GM23338 (cell line): ENCODE results near the gene SUV39H1.

Source experiments
- CREB1 ChIP-seq: fragments of 250-450 bp; sonication (Bioruptor Pico); IDR thresholded peaks from 2 replicates; pipeline ENCODE4 v1.5.0; 2020; ENCODE audit warnings: low read depth, mild to moderate bottlenecking, moderate library complexity
- EZH2 ChIP-seq: fragments of 200-600 bp; sonication (generic); IDR thresholded peaks from one replicate; pipeline ENCODE4 v1.8.0; 2017; ENCODE audit warnings: antibody characterized with exemption, mild to moderate bottlenecking, low read depth; ENCODE audit not compliant: unreplicated experiment
- EZH2phosphoT487 ChIP-seq: fragments of 200-600 bp; sonication (generic); IDR thresholded peaks from one replicate; pipeline ENCODE4 v1.8.1; 2018; ENCODE audit warnings: antibody characterized with exemption; ENCODE audit not compliant: unreplicated experiment
- JUNB ChIP-seq: IDR thresholded peaks from one replicate; pipeline ENCODE4 v1.6.1; 2016; ENCODE audit warnings: antibody characterized with exemption; ENCODE audit not compliant: unreplicated experiment
- POLR2AphosphoS5 ChIP-seq: IDR thresholded peaks from 2 replicates; pipeline ENCODE4 v1.6.1; 2016; ENCODE audit warnings: antibody characterized with exemption, low read depth
- ZNF114 ChIP-seq: fragments of 250-450 bp; sonication (Bioruptor Pico); IDR thresholded peaks from 2 replicates; pipeline ENCODE4 v1.5.0; 2020; ENCODE audit warnings: mild to moderate bottlenecking, moderate library complexity
- ZNF331 ChIP-seq: fragments of 250-450 bp; sonication (Bioruptor Pico); IDR thresholded peaks from 2 replicates; pipeline ENCODE4 v1.5.0; 2020; ENCODE audit warnings: low read depth, mild to moderate bottlenecking, moderate library complexity
- TF ChIP-seq, protein P1 (sequence below): IDR thresholded peaks from one replicate; pipeline ENCODE4 v1.6.1; 2018; ENCODE audit warnings: antibody characterized with exemption; ENCODE audit not compliant: unreplicated experiment
- TF ChIP-seq, protein P2 (sequence below), 2 experiments: fragments of 200-600 bp in 1 of 2; sonication (generic) in 1 of 2; conservative IDR thresholded peaks; 2 replicates each; pipeline versions ENCODE4 v1.5.1 to v1.6.1; 2016 to 2017; ENCODE audit warnings: antibody characterized with exemption in 2 of 2, low read depth in 2 of 2, mild to moderate bottlenecking in 2 of 2, moderate library complexity in 1 of 2
- TF ChIP-seq, protein P3 (sequence below): fragments of 250-450 bp; sonication (Bioruptor Pico); IDR thresholded peaks from 2 replicates; pipeline ENCODE4 v1.5.0; 2020; ENCODE audit warnings: mild to moderate bottlenecking, moderate library complexity

DNA sequence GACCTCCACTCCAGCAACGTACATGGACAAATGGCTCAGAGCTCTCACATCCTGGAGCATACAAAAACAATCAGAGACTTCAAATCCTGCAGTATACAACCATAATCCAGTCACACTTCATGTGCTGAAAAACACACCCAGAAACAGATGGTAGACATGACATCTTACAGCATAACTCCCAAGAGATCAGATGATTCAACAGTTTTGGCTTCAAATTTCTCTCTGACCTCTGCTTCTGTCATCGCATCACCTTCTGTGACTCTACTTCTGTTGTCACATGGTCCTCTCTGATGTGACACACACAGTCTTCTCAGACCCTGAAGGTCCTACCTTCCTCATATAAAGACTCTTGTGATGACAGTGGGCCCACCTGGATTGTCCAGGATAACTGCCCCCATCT, 18.5 kb downstream of the SUV39H1 start:
- TF ChIP-seq EZH2phosphoT487: no peak
- TF ChIP-seq, protein P1, sequence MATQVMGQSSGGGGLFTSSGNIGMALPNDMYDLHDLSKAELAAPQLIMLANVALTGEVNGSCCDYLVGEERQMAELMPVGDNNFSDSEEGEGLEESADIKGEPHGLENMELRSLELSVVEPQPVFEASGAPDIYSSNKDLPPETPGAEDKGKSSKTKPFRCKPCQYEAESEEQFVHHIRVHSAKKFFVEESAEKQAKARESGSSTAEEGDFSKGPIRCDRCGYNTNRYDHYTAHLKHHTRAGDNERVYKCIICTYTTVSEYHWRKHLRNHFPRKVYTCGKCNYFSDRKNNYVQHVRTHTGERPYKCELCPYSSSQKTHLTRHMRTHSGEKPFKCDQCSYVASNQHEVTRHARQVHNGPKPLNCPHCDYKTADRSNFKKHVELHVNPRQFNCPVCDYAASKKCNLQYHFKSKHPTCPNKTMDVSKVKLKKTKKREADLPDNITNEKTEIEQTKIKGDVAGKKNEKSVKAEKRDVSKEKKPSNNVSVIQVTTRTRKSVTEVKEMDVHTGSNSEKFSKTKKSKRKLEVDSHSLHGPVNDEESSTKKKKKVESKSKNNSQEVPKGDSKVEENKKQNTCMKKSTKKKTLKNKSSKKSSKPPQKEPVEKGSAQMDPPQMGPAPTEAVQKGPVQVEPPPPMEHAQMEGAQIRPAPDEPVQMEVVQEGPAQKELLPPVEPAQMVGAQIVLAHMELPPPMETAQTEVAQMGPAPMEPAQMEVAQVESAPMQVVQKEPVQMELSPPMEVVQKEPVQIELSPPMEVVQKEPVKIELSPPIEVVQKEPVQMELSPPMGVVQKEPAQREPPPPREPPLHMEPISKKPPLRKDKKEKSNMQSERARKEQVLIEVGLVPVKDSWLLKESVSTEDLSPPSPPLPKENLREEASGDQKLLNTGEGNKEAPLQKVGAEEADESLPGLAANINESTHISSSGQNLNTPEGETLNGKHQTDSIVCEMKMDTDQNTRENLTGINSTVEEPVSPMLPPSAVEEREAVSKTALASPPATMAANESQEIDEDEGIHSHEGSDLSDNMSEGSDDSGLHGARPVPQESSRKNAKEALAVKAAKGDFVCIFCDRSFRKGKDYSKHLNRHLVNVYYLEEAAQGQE: no peak
- no peak for TF ChIP-seq POLR2AphosphoS5
- no peak for TF ChIP-seq EZH2
- TF ChIP-seq, protein P2, sequence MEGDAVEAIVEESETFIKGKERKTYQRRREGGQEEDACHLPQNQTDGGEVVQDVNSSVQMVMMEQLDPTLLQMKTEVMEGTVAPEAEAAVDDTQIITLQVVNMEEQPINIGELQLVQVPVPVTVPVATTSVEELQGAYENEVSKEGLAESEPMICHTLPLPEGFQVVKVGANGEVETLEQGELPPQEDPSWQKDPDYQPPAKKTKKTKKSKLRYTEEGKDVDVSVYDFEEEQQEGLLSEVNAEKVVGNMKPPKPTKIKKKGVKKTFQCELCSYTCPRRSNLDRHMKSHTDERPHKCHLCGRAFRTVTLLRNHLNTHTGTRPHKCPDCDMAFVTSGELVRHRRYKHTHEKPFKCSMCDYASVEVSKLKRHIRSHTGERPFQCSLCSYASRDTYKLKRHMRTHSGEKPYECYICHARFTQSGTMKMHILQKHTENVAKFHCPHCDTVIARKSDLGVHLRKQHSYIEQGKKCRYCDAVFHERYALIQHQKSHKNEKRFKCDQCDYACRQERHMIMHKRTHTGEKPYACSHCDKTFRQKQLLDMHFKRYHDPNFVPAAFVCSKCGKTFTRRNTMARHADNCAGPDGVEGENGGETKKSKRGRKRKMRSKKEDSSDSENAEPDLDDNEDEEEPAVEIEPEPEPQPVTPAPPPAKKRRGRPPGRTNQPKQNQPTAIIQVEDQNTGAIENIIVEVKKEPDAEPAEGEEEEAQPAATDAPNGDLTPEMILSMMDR (conservative IDR thresholded peaks at IDR 0.05; ENCODE audit: low read depth in 2 of 2): no peak
- TF ChIP-seq ZNF114 (CRISPR knock-in tag): no peak
- no peak for TF ChIP-seq CREB1 (CRISPR knock-in tag)
- TF ChIP-seq JUNB: no peak
- TF ChIP-seq, protein P3, sequence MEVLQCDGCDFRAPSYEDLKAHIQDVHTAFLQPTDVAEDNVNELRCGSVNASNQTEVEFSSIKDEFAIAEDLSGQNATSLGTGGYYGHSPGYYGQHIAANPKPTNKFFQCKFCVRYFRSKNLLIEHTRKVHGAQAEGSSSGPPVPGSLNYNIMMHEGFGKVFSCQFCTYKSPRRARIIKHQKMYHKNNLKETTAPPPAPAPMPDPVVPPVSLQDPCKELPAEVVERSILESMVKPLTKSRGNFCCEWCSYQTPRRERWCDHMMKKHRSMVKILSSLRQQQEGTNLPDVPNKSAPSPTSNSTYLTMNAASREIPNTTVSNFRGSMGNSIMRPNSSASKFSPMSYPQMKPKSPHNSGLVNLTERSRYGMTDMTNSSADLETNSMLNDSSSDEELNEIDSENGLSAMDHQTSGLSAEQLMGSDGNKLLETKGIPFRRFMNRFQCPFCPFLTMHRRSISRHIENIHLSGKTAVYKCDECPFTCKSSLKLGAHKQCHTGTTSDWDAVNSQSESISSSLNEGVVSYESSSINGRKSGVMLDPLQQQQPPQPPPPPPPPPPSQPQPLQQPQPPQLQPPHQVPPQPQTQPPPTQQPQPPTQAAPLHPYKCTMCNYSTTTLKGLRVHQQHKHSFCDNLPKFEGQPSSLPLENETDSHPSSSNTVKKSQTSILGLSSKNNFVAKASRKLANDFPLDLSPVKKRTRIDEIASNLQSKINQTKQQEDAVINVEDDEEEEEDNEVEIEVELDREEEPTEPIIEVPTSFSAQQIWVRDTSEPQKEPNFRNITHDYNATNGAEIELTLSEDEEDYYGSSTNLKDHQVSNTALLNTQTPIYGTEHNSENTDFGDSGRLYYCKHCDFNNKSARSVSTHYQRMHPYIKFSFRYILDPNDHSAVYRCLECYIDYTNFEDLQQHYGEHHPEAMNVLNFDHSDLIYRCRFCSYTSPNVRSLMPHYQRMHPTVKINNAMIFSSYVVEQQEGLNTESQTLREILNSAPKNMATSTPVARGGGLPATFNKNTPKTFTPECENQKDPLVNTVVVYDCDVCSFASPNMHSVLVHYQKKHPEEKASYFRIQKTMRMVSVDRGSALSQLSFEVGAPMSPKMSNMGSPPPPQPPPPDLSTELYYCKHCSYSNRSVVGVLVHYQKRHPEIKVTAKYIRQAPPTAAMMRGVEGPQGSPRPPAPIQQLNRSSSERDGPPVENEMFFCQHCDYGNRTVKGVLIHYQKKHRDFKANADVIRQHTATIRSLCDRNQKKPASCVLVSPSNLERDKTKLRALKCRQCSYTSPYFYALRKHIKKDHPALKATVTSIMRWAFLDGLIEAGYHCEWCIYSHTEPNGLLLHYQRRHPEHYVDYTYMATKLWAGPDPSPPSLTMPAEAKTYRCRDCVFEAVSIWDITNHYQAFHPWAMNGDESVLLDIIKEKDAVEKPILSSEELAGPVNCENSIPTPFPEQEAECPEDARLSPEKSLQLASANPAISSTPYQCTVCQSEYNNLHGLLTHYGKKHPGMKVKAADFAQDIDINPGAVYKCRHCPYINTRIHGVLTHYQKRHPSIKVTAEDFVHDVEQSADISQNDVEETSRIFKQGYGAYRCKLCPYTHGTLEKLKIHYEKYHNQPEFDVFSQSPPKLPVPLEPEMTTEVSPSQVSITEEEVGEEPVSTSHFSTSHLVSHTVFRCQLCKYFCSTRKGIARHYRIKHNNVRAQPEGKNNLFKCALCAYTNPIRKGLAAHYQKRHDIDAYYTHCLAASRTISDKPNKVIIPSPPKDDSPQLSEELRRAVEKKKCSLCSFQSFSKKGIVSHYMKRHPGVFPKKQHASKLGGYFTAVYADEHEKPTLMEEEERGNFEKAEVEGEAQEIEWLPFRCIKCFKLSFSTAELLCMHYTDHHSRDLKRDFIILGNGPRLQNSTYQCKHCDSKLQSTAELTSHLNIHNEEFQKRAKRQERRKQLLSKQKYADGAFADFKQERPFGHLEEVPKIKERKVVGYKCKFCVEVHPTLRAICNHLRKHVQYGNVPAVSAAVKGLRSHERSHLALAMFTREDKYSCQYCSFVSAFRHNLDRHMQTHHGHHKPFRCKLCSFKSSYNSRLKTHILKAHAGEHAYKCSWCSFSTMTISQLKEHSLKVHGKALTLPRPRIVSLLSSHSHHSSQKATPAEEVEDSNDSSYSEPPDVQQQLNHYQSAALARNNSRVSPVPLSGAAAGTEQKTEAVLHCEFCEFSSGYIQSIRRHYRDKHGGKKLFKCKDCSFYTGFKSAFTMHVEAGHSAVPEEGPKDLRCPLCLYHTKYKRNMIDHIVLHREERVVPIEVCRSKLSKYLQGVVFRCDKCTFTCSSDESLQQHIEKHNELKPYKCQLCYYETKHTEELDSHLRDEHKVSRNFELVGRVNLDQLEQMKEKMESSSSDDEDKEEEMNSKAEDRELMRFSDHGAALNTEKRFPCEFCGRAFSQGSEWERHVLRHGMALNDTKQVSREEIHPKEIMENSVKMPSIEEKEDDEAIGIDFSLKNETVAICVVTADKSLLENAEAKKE: no peak
- no peak for TF ChIP-seq ZNF331 (CRISPR knock-in tag)
